NCI-H1092 treated with DMSO at 0.1 percent for 48 hours (cell line): Measurements from ENCODE around the gene PDE5A.
"Not testable (repeated sequence)": the region's sequence is repeated elsewhere in the genome, so short reads cannot be mapped to it uniquely, and the experiment has no call there.

Source experiments
- DNase-seq: peaks from one replicate; lab custom pipeline; 2025; lab: John Stamatoyannopoulos, UW

PDE5A gene

DNA sequence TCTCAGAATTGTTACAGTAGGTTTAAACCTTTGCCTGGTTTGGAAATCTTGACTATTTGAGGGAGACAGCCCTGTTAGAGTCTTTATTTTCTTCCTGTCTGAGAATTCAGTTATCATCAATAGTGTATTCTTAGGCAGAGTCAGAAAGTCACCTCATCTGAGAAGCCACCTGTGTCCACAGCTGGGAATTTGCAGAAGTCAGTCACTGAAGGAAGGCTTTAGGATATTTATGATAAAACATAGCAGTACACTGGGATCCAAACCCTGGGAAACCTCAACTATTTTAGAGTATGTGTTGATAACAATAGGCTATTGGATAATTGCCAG is 157.9 kb downstream of the PDE5A start:
- DNase-seq, result not testable (repeated sequence)

DNA sequence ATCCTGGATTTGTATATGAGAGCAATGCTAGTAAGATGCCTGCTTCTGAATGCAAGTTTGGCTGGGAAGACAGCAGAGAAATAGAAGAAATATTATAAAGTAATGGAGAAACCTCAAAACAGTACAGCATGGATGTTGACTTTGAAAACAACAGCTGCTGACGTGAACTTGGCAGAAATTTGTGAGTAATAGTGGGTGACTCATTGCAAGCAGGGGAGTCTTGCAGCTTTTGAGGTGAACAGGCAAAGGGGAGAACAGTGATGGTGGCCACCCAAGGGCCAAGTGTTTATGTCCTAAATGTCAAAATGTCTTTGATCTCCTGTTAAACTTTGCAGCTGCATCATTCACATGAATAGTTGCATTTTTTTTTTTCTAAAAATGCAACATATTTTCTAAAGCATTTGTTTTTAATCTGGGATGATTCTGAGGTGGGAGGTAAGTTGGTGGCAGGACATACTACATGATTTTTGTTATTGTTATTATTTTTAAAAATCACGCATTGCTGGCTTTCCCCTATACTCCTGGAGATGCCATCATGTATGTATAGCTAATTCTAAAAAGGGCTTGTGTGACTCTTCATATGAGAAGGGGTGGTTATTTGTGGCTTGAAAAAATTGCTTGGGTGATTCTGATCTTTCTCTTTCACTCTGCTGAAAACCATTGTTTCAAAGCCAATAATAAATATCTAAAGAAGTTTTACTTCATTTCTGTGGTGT is 158.4 kb downstream of the PDE5A start:
- DNase-seq, result not testable (repeated sequence)

DNA sequence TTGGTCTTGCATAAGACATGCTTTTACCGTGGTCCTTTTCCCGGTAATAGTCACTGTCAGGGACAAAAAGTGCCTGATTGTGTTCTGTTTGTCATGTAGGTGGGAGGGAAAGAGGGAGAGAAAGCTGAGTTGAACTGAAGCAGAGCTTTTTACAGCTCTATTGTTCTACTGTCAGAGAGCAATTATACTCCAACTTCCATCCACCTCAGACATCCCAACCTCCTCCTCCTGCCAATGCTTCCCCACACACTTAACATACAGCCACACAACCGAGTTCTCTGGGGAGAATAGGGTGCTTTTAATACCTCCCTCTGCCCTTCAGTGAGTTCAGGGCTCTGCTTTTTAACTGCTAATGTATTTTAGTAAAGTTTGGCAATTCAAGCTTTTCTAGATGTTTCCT is 159.6 kb downstream of the PDE5A start:
- DNase-seq, result not testable (repeated sequence)

DNA sequence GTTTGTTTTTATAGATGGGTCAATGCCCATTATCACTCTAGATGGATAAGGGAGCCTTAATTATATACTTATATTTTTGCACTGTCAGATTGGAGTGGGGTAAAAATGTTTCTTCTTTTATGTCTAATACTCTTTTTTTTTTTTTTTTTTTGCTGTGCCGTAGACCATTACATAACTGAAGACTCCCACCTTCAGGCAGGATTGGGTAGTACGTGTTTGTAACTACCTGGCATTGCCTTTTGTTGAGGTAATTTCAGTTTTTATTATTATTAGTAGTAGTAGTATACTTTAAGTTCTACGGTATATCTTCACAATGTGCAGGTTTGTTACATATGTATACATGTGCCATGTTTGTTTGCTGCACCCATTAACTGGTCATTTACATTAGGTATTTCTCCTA is 165.9 kb downstream of the PDE5A start:
- DNase-seq, result not testable (repeated sequence)

DNA sequence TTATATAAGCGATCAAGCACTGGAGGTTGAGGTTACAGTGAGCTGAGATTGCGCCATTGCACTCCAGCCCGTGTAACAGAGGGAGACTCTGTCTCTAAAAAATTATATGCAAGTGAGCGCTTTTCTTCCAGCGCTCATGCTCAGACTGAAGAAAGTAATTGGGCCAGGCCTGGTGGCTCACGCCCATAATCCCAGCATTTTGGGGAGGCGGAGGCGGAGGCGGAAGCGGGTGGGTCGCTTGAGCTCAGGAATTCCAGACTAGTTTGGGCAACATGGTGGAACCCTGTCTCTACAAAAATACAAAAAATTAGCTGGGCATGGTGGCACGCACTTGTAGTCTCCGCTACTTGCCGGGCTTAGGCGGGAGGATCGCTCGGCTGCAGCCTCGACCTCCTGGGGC is 172.9 kb downstream of the PDE5A start:
- DNase-seq, result not testable (repeated sequence)

DNA sequence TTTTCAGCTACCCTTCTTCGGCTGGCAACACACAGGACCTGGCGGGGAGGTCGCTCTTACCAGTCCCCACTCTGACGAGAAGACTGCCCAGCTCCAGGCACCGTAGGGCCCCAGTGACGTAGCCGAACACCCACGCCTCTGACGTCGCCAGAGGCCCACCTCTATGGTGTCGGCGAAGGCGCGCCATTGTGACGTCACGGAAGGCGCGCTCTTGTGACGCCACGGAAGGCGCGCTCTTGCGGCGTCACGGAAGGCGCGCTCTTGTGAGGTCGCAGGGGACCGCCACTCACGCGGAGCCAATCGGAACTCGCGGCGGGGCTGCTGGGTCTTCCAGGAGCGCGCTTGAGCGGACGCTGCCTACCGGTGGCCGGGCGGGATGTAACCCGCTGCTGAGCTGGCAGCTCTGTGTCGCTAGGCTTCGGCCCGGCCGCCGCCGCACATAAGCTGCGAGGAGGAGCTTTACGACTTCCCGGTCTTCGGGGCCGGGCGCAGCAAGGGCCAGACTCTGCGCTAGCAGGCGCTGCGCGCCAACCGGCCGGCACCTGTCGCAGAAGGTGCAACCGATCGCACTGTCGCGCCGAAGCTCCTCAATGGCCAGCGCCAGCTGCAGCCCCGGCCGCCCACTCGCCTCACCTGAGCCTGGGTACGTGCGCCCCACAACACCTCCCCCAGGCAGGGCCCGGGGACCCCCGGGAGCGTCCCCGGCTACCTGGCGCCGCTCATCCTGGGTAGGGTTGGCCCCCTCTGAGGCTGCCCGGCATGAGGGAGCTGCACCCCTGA is 173.9 kb downstream of the PDE5A start:
- peak; percentile 93 for DNase-seq

DNA sequence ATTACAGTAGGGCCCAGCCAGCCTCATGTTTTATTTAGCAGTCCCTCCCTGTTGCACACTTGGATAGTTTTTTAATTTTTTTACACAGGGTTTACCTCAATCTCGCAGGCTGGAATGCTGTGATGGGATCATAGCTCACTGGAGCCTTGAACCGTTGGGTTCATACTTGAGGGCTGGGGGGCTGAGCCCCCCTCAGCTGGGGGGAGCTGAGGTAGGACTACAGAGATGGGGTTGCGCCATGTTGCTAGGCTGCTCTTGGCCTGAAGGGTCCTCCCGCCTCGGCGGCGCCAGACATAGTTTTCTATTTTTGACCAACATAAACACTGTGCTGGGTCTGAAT is 174.5 kb downstream of the PDE5A start:
- DNase-seq, result not testable (repeated sequence)

DNA sequence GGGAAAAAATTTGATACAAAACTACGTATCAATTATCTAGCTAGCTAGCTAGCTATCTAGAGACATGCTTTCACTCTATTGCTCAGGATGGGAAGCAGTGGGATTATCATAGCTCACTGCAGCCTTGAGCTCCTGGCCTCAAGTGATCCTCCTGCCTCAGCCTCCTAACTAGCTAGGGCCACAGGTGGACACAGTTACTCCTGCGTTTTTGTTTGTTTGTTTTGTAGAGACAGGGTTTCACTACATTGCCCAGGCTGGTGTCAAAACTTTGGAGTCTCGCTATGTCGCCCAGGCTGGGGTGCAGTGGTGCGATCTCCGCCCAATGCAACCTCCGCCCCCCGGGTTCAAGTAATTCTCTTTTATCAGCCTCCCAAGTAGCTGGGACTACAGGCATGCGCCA is 175.3 kb downstream of the PDE5A start:
- DNase-seq, result not testable (repeated sequence)

DNA sequence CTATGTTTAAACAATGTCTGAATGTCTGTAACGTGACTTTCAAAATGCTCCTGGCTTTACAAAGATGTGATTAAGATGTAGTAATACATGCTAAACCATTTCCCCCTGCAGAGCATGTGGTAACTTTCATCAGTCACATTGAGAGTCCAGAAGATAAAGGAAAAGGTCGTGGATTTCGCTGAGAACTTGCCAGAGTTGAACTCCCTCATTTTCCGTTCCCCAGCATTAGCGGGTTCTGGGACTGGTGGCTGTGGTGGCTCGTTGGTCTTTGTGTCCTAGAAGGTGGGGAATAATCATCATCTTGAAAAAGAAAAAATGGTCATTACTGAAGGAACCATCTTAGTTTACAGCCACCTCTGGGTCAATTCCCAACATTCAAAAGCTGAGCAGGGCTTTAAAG is 178.8 kb downstream of the PDE5A start:
- DNase-seq, result not testable (repeated sequence)
